GM20431 (cell line): Measurements from ENCODE around the gene SEMA3D.

Experiments
- in situ Hi-C: fragments of 300-500 bp; cut with MseI, MboI; formaldehyde crosslinking; loops from one replicate; pipeline ENCODE4 v1.15.0; 2020; ENCODE audit warnings: low sequenced_read_pairs; ENCODE audit not compliant: unreplicated experiment

Gene SEMA3D

GRCh38 chr7:85090919-85091564 lies 95.8 kb downstream of the SEMA3D start:
- in situ Hi-C loops, result no loop called here

- in situ Hi-C loops, result no loop called here
Observed at GRCh38 chr7:85090143-85090542, 96.7 kb downstream of the SEMA3D start.

GRCh38 chr7:85081846-85082245 lies 105.0 kb downstream of the SEMA3D start:
- in situ Hi-C loops, result no loop called here

GRCh38 chr7:85081392-85081791 lies 105.5 kb downstream of the SEMA3D start:
- in situ Hi-C loops, result no loop called here

GRCh38 chr7:85079434-85079833 lies 107.4 kb downstream of the SEMA3D start:
- in situ Hi-C loops, result no loop called here

GRCh38 chr7:85078181-85078580 lies 108.7 kb downstream of the SEMA3D start:
- in situ Hi-C loops, result no loop called here

- in situ Hi-C loops, result no loop called here
Observed at GRCh38 chr7:85075864-85076263, 111.0 kb downstream of the SEMA3D start.

GRCh38 chr7:85074992-85075391 lies 111.9 kb downstream of the SEMA3D start:
- in situ Hi-C loops, result no loop called here

- in situ Hi-C loops, result no loop called here
Observed at GRCh38 chr7:85074016-85074415, 112.8 kb downstream of the SEMA3D start.

- in situ Hi-C loops, result no loop called here
Observed at GRCh38 chr7:85070967-85071628, 115.8 kb downstream of the SEMA3D start.

- in situ Hi-C loops, result no loop called here
Observed at GRCh38 chr7:85068799-85069198, 118.1 kb downstream of the SEMA3D start.

- in situ Hi-C loops, result no loop called here
Observed at GRCh38 chr7:85067371-85067770, 119.5 kb downstream of the SEMA3D start.

- in situ Hi-C loops, result no loop called here
Observed at GRCh38 chr7:85065888-85066485, 120.9 kb downstream of the SEMA3D start.

GRCh38 chr7:85065306-85065705 lies 121.5 kb downstream of the SEMA3D start:
- in situ Hi-C loops, result no loop called here

GRCh38 chr7:85062651-85063050 lies 124.2 kb downstream of the SEMA3D start:
- in situ Hi-C loops, result no loop called here

- in situ Hi-C loops, result no loop called here
Observed at GRCh38 chr7:85061456-85061855, 125.4 kb downstream of the SEMA3D start.

- in situ Hi-C loops, result no loop called here
Observed at GRCh38 chr7:85060696-85061095, 126.2 kb downstream of the SEMA3D start.

GRCh38 chr7:85055906-85056305 lies 130.9 kb downstream of the SEMA3D start:
- in situ Hi-C loops, result no loop called here

GRCh38 chr7:85055196-85055595 lies 131.7 kb downstream of the SEMA3D start:
- in situ Hi-C loops, result no loop called here

- in situ Hi-C loops, result no loop called here
Observed at GRCh38 chr7:85054306-85054705, 132.6 kb downstream of the SEMA3D start.

GRCh38 chr7:85052894-85053293 lies 134.0 kb downstream of the SEMA3D start:
- in situ Hi-C loops, result no loop called here
